Astrocyte (in vitro differentiated cells and primary cell): ENCODE results near the gene SPN. TPM values are rescaled to one million over a fixed set of nuclear protein-coding genes. Genes with fewer than 3 reads are reported as not detected.

Experiments used
- DNase-seq: peaks from one replicate; pipeline ENCODE4 v3.0.0-alpha.2; 2010; ENCODE audit warnings: low read depth
- FAIRE-seq: peaks from 2 replicates; lab custom pipeline; 2011; peaks lifted over from hg19 to GRCh38; lab: Jason Lieb, UNC
- H2AFZ ChIP-seq: 2 replicates; pipeline ENCODE4 v1.6.0; 2012; ENCODE audit warnings: low read depth, low read length, inconsistent platforms
- H3K27ac ChIP-seq: 2 replicates; pipeline ENCODE4 v1.5.1; 2011; ENCODE audit warnings: low read depth, low read length, inconsistent platforms
- H3K27me3 ChIP-seq: 2 replicates; pipeline ENCODE4 v1.6.0; 2011; ENCODE audit warnings: low read length, inconsistent platforms; ENCODE audit not compliant: insufficient read depth
- H3K36me3 ChIP-seq: 2 replicates; pipeline ENCODE4 v1.5.1; 2011; ENCODE audit warnings: low read length, inconsistent platforms; ENCODE audit not compliant: insufficient read depth
- H3K4me1 ChIP-seq: 2 replicates; pipeline ENCODE4 v1.5.1; 2011; ENCODE audit warnings: low read length, inconsistent platforms; ENCODE audit not compliant: insufficient read depth
- H3K4me2 ChIP-seq: 2 replicates; pipeline ENCODE4 v1.6.0; 2012; ENCODE audit warnings: low read length, inconsistent platforms
- H3K4me3 ChIP-seq: 2 replicates; pipeline ENCODE4 v1.5.1; 2011; ENCODE audit warnings: low read depth, mild to moderate bottlenecking, low read length, inconsistent platforms; ENCODE audit not compliant: insufficient read depth
- H3K79me2 ChIP-seq: 2 replicates; pipeline ENCODE4 v1.6.0; 2012; ENCODE audit warnings: mild to moderate bottlenecking, low read length, inconsistent platforms; ENCODE audit not compliant: insufficient read depth
- H3K9ac ChIP-seq: 2 replicates; pipeline ENCODE4 v1.6.0; 2012; ENCODE audit warnings: mild to moderate bottlenecking, low read length, inconsistent platforms
- H3K9me3 ChIP-seq: 2 replicates; pipeline ENCODE4 v1.5.1; 2012; ENCODE audit warnings: low read depth, mild to moderate bottlenecking, low read length, inconsistent platforms; ENCODE audit not compliant: insufficient read depth
- H4K20me1 ChIP-seq: 2 replicates; pipeline ENCODE4 v1.6.0; 2012; ENCODE audit warnings: low read length, inconsistent platforms; ENCODE audit not compliant: insufficient read depth
- H3K27ac Mint-ChIP-seq: one replicate; pipeline ENCODE4 v1.8.0; 2021; ENCODE audit warnings: mild to moderate bottlenecking, mixed read lengths; ENCODE audit not compliant: unreplicated experiment
- H3K27me3 Mint-ChIP-seq: one replicate; pipeline ENCODE4 v1.8.0; 2021; ENCODE audit warnings: low read depth, mixed read lengths; ENCODE audit not compliant: unreplicated experiment
- H3K36me3 Mint-ChIP-seq: one replicate; pipeline ENCODE4 v1.8.0; 2021; ENCODE audit warnings: low read depth, mixed read lengths; ENCODE audit not compliant: unreplicated experiment
- H3K4me1 Mint-ChIP-seq: one replicate; pipeline ENCODE4 v1.8.0; 2021; ENCODE audit warnings: low read depth, mixed read lengths; ENCODE audit not compliant: unreplicated experiment
- H3K4me3 Mint-ChIP-seq: one replicate; pipeline ENCODE4 v1.8.0; 2021; ENCODE audit warnings: mild to moderate bottlenecking, moderate library complexity, mixed read lengths; ENCODE audit not compliant: unreplicated experiment
- H3K9me3 Mint-ChIP-seq: one replicate; pipeline ENCODE4 v1.8.0; 2021; ENCODE audit warnings: mild to moderate bottlenecking, mixed read lengths; ENCODE audit not compliant: unreplicated experiment
- EZH2 ChIP-seq: IDR thresholded peaks from 2 replicates; pipeline ENCODE4 v1.6.1; 2012; ENCODE audit warnings: mild to moderate bottlenecking, low read length, inconsistent platforms; ENCODE audit not compliant: insufficient read depth
- total RNA-seq: library from RNA; stranded (reverse); gene quantifications from 2 replicates; pipeline ENCODE4 v1.2.1, GENCODE V29; 2021
- TF ChIP-seq, protein P1 (sequence below): IDR thresholded peaks from 2 replicates; pipeline ENCODE4 v1.5.1; 2011; ENCODE audit warnings: low read depth, mild to moderate bottlenecking, inconsistent platforms, low read length, moderate library complexity; ENCODE audit not compliant: insufficient read depth

SPN gene
- total RNA-seq, 1 donor from 2014 or later, result 0.07 TPM

DNA sequence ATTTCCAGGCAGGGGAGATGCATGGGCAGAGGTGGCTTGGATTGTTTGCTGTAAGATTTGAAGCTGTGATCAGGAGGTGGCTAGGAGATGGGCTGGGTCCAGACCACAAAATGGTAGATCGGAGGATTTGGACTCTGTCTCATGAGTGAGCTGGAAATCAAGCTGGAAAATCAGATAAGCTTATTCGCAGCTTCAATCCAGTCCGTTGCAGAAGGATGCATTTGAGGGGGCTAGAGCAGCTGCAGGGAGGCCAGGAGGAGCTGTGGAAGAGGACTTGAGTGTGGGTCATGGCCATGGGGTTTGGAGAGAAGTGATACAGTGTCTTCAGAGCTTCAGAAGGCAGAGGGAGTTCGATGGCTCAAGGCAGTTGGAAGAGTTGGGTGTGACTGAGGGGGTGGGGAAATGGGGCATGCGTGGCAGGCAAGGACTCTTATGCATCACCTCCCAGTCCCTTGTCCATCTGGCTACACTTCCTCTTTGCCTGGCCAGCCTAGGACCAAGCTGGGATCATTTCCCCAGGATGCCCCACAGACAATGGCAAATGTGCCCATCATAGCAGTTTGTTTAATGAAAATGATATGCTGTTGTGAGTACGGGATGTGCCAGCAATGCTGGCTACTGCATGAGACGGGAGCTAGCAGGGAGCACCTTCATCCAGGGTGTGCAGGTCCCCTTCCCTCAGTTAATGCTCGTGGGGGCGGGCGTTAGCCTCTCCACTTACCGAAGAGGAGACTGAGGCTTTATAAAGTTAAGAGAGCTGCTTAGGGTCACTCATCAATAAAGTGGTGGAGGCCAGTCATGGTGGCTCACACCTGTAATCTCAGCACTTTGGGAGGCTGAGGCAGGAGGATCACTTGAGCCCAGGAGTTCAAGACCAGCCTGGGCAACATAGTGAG, 36.5 kb downstream of the SPN start:
- Histone ChIP-seq H3K9me3 (no peaks in the 10 kb centered on the region), H3K36me3 (no peaks in the 10 kb centered on the region), H4K20me1 (no peaks in the 10 kb centered on the region), H3K4me1 (no peaks in the 10 kb centered on the region), H3K79me2 (no peaks in the 10 kb centered on the region), H3K9ac (no peak overlapping the region), H3K4me3 (no peak overlapping the region), H3K27ac (no peak overlapping the region), H2AFZ (no peak overlapping the region), H3K4me2 (no peak overlapping the region), H3K27me3 (no peaks in the 10 kb centered on the region)
- no peak for FAIRE-seq
- peak overlapping the region; percentile 0 for H3K4me3 Mint-ChIP-seq
- peaks cover 11% of the 10 kb centered on the region for H3K36me3 Mint-ChIP-seq
- TF ChIP-seq, protein P1, sequence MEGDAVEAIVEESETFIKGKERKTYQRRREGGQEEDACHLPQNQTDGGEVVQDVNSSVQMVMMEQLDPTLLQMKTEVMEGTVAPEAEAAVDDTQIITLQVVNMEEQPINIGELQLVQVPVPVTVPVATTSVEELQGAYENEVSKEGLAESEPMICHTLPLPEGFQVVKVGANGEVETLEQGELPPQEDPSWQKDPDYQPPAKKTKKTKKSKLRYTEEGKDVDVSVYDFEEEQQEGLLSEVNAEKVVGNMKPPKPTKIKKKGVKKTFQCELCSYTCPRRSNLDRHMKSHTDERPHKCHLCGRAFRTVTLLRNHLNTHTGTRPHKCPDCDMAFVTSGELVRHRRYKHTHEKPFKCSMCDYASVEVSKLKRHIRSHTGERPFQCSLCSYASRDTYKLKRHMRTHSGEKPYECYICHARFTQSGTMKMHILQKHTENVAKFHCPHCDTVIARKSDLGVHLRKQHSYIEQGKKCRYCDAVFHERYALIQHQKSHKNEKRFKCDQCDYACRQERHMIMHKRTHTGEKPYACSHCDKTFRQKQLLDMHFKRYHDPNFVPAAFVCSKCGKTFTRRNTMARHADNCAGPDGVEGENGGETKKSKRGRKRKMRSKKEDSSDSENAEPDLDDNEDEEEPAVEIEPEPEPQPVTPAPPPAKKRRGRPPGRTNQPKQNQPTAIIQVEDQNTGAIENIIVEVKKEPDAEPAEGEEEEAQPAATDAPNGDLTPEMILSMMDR, result no peak
- TF ChIP-seq EZH2, result no peak
- H3K9me3 Mint-ChIP-seq, result no peaks in the 10 kb centered on the region
- H3K4me1 Mint-ChIP-seq, result peaks cover 2% of the 10 kb centered on the region
- no peak overlapping the region for H3K27ac Mint-ChIP-seq
- no peaks in the 10 kb centered on the region for H3K27me3 Mint-ChIP-seq
- no peak for DNase-seq

DNA sequence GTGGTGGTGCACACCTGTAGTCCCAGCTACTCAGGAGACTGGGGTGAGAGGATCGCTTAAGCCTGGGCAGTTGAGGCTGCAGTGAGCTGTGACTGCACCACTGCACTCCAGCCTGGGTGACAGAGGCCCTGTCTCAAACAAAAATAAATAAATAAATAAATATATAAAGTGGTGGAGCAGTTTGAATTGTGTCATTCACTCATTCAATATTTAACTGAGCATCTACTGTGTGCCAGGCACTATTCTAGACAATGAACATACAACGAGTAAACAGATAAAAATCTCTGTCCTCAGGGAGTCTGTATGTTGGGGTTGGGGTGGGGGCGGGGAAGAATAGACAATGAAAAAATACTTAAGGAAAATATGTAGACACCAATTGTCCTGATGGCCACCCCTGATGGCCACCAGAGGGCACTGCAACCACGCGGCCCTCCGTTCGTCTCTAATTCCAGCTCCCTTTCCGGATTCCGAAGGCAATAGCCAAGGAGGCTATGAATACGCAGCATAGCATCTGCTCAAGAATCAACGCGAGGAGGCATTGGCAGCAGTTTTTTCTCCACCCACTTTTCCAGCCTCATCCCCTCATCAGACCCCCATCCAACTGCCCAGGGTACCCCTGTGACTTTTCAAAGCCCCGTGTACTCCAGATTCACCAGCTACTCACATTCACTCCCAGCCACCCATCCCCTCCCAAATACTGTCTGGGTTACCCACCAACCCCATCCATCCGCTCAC, 37.4 kb downstream of the SPN start:
- Mint-ChIP-seq H3K27ac (no peak overlapping the region), H3K36me3 (peaks cover 11% of the 10 kb centered on the region), H3K27me3 (no peaks in the 10 kb centered on the region), H3K4me3 (no peak overlapping the region), H3K4me1 (peaks cover 2% of the 10 kb centered on the region), H3K9me3 (no peaks in the 10 kb centered on the region)
- Histone ChIP-seq H3K9me3 (no peaks in the 10 kb centered on the region), H3K4me2 (peak overlapping the region; percentile 57), H3K79me2 (no peaks in the 10 kb centered on the region), H4K20me1 (no peaks in the 10 kb centered on the region), H3K27me3 (no peaks in the 10 kb centered on the region), H3K4me1 (no peaks in the 10 kb centered on the region), H2AFZ (peak overlapping the region; percentile 72), H3K4me3 (no peak overlapping the region), H3K27ac (no peak overlapping the region), H3K36me3 (no peaks in the 10 kb centered on the region), H3K9ac (no peak overlapping the region)
- FAIRE-seq (peak; percentile 13), DNase-seq (peak; percentile 69)
- TF ChIP-seq EZH2, result no peak
- TF ChIP-seq, protein P1, result peak; percentile 85
